COLO829 (cell line): ENCODE results near the gene EXOSC5.
"Not testable (repeated sequence)": the region's sequence is repeated elsewhere in the genome, so short reads cannot be mapped to it uniquely, and the experiment has no call there.

Source experiments
- DNase-seq: peaks from one replicate; pipeline ENCODE4 v3.0.0; 2012; ENCODE audit warnings: low spot score

Gene EXOSC5

DNA sequence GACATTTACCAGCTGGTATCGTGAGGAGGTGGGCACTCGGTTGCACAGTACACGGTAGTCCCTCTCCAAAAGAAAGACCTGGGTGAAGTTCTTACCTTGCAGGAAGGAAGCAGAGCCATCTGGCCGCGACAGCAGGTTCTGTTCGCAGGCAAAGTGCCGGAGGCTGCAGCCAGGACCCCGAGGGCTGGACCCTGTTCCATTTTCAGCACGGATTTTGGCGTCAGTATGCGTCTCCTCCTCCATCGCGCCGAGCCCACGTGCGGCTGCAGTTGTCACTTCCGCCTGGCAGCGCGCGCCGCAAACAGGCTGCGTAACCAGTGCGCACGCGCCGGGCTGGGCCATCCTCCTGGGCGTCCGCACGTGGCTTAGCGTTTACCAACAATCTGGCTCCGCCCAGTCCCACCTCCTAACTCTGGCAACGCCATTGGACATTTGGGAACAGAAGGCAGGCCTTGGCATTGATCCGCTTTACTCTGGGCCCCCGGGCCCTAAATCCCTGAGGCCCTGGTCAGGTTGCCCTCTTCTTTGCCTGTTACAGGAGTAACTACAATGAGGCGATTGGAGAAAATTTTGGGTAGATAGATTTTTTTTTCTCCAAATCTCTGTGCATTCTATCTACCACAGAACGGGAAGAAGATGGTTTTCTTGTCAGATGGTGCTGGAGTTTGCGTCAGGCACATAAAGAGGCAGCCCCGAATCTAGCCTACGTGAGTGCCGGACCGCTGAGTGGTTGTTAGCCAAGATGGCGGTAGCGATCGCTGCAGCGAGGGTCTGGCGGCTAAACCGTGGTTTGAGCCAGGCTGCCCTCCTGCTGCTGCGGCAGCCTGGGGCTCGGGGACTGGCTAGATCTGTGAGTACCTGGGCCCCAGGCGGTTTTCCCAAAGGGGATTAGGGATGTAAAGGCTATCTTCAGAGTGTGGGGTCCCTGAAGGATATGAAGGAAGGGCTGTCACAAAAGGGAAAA is at the start of gene EXOSC5, which contains the start of gene BCKDHA:
EXOSC5 (minus strand) TSS at position 274 of the 964 bp plus-strand sequence; CDS start at position 243, 31 bp downstream.
BCKDHA (plus strand) TSS at position 733 of the 964 bp plus-strand sequence; CDS start at position 743, 10 bp downstream.
- DNase-seq: peak; percentile 98

DNA sequence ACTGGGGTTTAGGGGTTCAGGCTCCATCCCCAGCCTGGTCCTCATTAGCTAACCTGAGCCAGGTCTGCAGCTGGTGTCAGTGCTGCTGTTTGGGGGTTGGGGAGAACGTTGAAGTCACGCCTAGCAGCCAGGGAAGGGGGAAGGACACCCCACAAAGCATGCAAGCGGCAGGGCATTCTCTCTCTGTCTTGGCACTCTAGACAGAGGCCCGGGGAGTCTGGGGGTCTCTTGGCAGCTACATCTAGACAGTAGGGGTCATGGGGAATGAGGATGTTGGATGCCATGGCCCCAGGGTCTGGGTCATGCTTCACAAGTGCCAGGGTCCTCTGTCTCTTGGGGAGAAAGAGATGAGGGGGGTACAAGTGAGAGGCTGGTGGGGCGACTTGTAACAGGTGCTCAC is 48.4 kb upstream of the EXOSC5 start:
- no peak for DNase-seq

DNA sequence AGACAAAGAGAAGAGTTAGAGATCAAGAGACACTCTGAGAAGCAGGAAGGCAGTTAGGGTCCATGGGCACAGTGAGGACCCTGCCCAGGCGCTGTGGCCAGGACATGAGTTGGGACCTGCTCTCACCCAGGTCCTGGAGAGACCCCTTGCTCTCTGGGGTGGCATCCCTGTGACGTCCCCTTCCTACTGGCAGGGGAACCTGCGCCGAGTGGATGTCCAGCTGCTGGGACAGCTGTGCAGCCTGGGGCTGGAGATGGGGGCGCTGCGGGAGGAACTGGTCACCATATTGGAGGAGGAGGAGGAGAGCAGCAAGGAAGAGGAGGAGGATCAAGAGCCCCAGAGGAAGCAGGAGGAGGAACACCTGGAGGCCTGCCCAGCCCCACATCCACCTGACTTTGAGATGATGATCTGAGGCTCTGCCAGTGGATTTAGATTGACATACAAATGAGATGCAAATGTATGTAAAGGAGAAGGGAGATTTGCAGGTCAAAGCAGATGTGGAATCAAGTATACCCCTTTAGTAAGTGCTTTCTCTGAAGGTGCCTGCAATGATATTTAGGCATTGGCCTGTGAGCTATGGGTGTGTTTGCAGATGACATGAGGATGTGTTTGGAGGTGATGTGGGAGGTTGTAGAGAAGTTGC is 46.8 kb upstream of the EXOSC5 start:
- no peak for DNase-seq

DNA sequence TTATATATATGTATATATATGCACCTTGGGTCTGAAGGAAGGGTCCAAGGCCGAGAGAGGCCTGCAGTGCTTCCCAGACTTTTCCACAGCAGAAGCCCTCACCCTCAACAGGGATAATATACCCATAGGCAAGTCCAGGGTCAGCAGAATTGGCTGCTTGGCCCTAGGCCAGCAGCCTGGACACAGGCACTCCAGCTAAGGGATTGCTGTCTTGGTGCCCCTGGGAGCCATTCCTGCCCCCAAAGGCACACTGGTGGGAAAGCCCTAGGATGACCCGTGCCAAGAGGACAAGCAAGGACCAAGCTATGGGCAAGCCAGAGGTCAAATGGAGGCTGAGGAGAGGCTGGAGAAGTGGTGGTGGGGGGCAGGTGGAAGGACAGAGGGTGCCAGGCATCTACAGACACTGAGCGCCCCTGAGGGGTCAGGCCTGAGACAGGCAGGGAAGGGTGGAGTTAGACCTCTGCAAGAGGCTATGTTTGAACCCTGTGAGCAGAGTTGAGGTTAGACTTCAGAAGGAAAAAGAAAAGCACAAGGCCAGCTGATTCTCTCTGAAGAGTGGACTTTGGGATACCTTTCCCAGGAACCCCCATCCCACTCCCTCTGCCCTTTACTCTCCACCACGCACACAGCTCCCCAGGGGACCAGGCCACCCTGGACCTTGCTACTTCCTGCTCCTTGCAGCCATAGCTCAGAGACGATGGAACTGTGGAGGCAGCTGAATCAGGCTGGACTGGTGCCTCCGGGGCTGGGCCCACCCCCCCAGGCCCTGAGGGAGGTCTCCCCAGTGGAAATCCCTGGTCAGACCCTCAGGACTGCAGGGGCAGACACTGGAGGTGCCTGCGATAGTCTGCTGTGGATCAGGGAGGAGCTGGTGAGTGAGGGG is 45.6 kb upstream of the EXOSC5 start, which contains the start of gene ERICH4:
ERICH4 (plus strand) TSS at position 684 of the 883 bp plus-strand sequence; CDS start at position 698, 14 bp downstream.
- DNase-seq: no peak

DNA sequence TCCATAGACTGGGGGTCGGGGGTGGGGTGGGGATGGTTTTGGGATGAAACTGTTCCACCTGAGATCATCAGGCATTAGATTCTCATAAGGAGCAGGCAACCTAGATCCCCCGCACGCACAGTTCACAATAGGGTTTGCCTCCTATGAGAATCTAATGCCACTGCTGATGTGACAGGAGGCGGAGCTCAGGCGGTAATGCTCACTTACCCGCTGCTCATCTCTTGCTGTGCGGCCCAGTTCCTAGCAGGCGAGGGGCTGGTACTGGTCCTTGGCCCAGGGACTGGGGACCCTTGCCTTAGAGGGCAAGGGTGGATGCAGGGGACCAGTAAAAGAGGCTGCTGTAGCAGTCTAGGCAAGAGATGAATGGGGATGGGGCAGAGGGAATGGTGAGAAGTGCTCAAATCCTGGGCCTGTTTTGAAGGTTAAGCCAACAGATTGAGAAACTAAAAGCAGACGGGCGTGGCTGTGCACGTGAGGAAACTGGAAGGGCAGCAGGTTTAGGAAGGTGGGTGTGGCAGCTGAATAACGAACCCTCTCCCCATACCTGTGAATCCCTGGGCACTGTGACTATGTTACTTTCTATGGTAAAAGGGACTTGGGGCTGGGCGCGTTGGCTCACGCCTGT is 44.3 kb upstream of the EXOSC5 start:
- no peak for DNase-seq

DNA sequence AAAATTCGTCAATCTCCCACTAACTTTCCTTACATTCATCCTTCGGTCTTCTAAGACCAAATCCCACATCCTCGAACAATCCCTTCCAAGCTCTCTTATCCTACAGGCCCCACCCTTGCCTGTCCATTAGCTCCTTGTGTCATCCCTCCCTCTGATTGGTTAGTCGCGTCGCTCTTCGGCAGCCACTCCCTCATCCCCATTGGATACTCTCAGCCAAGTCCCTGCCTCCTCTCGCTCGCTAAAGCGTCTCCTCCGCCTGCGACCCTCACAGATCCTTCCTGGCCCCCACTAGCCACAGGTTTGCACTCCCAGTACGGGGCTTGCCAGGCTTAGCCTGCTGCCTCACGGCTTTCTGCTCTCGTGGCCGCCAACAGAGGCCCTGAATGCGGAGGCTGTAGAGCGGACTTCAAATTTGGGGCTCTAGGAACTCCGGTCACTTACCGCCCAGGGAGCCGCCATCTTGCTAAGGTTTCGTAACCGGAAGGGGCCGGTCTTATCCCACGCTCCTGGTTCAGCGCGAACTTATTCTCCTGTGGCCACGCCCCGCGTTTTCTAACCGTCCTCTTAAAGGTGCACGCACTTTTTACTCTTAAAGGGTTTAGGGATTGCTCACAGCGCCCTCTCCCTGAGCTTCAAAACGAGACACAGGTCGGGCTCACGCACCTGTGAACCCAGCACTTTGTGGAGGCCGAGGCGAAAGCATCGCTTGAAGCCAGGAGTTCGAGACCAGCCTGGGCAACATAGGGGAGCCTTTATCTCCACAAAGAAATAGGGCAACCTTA is 42.5 kb upstream of the EXOSC5 start, which contains the start of gene DMAC2:
DMAC2 (minus strand) TSS at position 472 of the 782 bp plus-strand sequence; CDS start at position 459, 13 bp downstream.
- DNase-seq: peak; percentile 98

DNA sequence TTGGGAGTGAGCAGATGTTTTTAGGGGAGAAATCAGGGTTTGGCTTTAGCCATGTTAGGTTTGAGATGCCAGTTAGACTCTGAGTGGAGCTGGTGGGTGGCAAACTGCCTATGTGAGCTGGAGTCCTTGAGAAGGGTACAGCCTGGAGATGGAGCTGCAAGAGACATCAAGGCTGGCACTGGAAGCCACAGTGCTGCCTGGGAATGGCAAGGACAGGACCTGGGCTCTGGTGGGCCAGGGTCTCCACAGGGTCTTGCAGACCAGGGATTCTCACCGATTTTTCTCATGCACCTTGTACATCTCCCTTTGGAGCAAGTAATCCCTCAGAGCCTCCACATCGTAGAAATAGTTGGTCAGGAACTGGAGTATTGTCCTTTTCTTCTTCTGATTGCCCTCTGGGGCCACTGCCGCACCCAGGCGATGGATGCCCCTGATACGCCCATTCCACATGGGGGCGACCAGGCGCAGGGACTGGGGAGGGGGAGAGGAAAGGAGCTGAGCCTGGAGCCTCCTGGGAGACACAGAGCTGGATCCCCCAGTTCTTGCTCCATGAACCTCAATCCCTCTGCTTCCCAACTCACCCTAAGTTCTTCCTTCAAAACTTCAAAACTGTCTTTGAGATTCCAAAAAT is 40.9 kb upstream of the EXOSC5 start:
- no peak for DNase-seq

DNA sequence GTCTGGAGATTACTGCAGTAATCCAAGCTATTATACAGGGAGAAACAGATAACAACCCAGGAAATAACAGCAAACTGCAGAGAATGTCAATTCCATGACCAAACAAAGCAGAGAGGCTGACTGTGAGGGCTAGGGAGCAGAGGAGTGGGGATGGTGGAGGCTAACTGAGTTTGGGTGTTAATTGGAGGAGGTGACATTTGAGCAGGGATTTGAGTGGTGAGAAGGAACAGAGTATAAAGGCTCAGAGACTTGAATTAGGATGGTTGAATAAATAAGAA is 39.5 kb upstream of the EXOSC5 start:
- no peak for DNase-seq

DNA sequence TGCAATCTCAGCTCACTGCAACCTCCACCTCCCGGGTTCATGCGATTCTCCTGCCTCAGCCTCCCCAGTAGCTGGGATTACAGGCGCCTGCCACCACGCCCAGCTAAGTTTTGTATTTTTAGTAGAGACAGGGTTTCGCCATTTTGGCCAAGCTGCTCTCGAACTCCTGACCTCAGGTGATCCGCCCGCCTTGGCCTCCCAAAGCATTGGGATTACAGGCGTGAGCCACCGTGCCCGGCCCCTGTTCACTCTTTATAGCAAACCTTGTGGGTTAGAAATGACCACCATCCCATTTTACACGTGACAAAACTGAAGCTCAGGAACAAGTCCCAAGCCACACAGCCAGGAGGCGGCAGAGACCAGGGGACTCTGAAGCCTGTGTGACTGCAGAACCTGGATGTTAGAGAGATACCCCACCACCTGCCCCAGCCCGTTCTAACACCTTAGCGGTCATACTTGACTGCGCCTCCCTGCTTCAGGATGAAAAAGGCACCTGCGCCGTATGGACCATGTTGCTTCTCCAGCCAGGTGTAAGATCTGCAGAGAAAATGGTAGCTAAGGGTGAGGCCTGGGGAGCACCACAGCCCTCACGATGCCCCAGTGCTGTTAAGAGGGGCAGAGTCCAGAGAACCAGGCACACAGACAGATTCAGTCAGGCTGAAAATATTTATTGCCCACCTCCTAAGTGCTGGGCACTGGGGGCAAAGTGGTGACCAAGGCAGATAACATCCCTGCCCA is 38.9 kb upstream of the EXOSC5 start:
- no peak for DNase-seq

DNA sequence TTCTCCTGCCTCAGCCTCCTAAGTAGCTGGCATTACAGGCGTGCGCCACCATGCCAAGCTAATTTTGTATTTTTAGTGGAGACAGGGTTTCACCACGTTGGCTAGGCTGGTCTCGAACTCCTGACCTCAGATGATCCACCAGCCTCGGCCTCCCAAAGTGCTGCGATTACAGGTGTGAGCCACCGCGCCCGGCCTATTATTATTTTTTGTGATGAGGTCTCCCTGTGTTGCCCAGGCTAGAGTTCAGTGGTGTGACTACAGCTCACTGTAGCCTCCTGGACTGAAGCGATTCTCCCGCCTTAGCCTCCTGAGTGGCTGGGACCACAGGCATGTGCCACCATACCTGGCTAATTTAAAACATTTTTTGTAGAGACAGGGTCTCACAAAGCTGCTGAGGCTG is 38.2 kb upstream of the EXOSC5 start:
- DNase-seq: not testable (repeated sequence)

DNA sequence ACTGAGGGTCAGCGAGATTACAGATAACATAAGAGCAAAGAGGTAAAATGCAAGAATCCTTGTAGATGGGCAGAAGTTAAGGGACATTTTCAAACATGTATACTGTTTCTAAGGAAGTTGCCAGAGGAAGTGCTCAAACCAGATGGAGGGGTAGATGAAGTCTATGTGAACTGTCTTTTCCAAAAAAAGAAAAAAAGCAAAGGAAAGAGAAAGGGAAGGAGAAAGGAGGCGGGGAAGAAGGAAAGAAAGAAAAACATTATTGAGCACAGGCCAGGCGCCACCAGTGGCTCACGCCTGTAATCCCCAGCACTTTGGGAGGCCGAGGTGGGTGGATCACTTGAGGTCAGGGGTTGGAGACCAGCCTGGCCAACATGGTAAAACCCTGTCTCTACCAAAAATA is 37.3 kb upstream of the EXOSC5 start:
- no peak for DNase-seq

DNA sequence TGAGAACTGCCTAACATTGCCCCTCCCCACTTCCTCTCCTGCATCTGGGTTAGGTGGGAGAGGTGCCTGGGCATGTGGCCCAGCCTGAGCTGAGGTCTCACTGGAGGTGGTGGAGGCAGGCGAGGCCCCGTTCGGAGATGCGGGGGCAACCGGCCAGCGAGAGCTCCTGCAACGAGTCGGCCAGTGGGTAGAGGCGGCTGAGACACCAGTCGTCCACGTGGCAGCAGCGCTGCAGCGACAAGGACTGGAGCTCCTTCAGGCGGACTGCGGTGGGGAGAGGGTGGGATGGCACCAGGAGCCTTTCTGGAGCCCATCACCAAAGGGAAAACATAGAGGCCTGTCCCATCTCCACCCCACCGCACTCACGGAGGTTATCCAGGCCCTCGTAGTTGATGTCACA is 36.0 kb upstream of the EXOSC5 start:
- DNase-seq: no peak

DNA sequence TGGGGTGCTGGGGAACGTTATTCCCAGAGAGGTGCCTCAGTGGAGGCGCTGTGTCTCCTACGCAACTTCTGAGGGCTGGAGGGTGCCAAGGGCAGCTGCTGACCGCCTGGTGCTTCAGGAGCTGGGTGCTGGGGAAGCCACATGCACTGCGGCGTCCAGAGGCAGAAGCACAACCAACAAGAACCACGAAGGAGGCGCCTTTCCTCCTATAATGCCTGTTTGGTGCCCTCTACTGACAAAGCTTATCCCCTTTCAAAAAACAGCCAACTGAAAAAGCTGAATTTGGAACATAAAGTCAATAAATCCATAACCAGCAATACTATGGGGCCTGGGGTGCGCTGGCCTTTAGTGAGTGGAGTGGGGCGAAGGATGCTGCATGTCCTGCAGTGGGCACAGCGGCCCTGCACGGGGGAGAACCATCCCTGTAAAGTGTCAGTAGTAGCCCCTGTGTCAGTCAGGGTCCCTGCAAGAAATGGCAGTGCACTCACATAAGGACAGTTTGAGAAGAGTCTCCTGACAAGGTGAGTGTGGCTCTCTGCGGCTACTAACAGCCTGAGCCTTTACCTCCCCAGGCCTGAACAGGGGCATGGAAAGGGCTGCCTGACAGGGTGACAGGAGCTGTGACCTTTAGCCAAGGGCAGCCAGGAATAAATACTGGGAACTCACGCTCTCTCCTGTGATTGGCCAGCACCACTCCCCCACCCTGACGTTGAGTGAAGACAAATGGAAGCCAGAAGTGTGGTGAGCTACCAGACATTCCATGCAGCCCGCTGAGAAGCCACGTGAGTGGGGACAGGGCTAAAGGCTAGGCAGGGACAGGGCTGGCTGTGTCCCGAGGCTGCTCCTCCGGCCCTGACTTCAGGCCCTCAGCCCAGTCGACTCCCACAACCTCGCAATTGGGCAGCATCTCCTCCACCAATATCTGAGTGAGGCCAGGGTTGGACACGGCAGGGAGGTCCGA is 34.5 kb upstream of the EXOSC5 start:
- no peak for DNase-seq

DNA sequence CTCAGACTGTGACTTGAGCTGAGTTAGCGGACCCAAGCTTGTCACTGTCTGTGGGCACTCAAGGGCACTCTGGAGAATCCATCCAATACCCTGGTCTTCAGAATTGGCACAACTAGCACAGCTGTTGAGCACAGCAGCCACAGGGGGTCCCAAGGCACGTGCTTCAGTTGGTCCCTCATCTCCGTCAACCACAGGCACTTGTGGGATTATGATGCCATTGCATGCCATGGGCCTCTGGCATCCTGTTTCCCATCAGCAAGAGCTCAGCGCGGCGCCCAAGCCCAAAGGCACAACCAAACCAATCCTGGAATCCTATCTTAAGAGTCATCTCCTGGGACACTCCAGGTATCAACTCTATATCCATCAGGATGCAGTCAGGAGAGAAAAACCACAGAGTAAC is 33.8 kb upstream of the EXOSC5 start:
- no peak for DNase-seq

DNA sequence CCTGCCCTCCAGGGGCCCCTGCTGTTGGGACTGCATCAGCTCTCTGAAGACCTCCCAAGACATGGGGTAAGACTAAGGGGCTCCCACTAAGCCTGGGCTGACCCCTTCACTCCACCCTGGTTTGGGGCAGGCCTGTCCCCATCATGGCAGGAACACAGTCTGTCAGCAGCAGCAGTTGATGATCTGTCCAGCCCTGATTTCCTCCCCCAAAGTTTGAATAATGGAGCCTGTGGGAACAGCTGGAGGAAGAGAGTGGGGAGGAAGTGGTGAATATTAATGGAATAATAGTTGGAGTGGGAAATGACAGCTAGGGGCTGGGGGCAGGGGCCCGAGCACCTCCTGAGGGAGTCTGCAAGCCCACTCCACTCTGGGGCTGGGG is 31.3 kb upstream of the EXOSC5 start:
- DNase-seq: no peak

DNA sequence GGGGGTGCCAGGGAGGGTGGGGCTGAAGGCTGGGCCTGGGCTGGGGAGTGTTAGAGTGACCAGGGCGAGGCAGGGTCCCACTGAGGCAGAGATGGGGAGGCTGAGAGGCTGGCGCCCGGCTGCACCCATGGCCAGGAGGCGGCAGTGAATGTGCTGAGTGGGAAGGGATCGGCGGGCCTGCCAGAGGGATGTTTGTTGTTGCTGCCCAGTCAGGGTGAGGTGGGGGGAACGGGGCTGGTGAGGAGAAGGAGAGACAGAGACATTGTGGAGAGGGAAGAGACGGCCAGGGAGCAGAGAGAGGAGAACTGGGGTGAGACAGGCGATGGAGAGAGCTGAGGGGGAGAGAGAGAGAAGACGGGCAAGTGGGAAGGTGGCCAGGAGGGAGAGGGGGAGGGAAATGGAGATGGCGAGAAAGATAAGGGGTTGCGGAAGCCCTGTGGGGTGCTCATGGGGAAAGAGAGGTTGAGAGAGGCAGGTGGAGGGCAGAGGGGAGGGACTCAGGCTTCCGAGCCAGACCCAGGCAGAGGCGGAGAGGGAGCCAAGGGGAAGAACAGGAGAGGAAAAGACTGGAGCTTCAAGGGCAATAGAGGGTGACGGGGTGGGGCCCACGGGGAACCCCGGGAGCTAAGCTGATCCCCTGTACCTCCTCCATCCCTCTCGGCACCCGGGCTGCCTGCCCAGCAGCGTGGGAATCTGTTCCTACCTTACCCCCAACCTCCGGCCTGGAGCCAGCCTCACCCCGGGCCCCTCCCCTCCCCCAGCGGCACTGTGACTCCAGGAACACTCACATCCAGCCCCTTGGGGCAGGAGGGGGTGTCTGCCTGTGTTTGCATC is 30.7 kb upstream of the EXOSC5 start:
- no peak for DNase-seq

DNA sequence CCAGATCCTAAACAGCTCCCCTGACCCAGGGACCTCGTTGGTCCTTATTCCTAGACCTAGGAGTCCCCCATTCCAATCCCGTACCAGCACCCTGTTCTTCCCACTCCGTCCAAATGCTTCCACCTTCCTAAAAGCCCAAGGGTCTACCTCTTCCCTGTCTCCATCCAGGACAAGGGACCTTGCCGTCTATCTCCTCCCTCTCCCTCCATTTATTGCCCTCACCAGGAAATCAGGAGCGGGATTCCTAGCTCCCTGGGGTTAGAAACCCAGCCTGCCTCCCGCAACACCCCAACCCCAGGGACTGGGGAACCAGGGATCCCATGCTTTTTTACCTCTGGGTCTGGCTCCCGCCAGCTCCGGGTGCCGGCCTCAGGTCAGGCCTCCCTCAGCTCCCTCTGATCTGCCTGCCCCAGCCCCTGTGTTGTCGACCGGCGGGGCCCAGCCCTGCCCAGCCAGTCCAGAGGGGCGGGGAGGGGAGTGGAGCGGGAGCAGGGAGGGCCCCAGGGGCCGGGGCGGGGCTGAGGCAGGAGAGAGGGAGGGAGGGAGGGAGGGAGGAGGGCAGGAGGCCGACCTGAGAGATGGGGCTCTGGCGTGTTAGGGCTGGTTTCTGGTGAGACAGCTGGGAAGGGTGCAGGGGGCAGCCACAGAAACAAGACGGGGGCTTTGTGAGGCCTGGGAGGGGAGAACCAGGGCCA is 29.9 kb upstream of the EXOSC5 start, which contains the start of gene B3GNT8:
B3GNT8 (minus strand) TSS at position 423 of the 695 bp plus-strand sequence. CDS start 596 bp downstream, outside the sequence.
- no peak for DNase-seq
